B cell (primary cell): Measurements from ENCODE around the gene NEUROG3. TPM values are rescaled to one million over a fixed set of nuclear protein-coding genes. Genes with fewer than 3 reads are reported as not detected.

ENCODE experiments used
- ATAC-seq: fragments of 200-7000 bp; cut with Tn5 transposase; one replicate; pipeline ENCODE4 v1.10.0; 2021; ENCODE audit warnings: low read depth, mild to moderate bottlenecking, moderate number of reproducible peaks, moderate library complexity
- CTCF ChIA-PET: fragments of 350-600 bp; sonication (Branson Sonifier 250); formaldehyde crosslinking; loops from one replicate; lab custom pipeline; 2021; ENCODE audit warnings: antibody characterized with exemption, inconsistent platforms; lab: Charles Lee
- POLR2A ChIA-PET: fragments of 350-600 bp; sonication (Branson Sonifier 250); formaldehyde crosslinking; loops from one replicate; lab custom pipeline; 2021; ENCODE audit warnings: antibody characterized with exemption; lab: Charles Lee
- DNase-seq: peaks from one replicate; pipeline ENCODE4 v3.0.0; 2013
- H2AFZ ChIP-seq: 2 replicates; pipeline ENCODE4 v1.6.1; 2012; ENCODE audit warnings: mild to moderate bottlenecking, low read depth, low read length; ENCODE audit not compliant: insufficient read depth, poor library complexity, severe bottlenecking
- H3K27ac ChIP-seq, 2 donors: 1 replicate in 1 of 2; 2 replicates in 1 of 2; pipeline ENCODE4 v1.5.1; 2012 to 2013; ENCODE audit warnings: low read length in 2 of 2, mild to moderate bottlenecking in 2 of 2, moderate library complexity in 1 of 2
- H3K27me3 ChIP-seq, 4 experiments: fragments of 200-600 bp in 1 of 4; sonication (generic) in 1 of 4; replicated peaks in 1 of 4; 1 replicate in 2 of 4; 2 replicates in 2 of 4; pipeline versions ENCODE4 v1.6.1 to v1.7.0; 2013 to 2016; ENCODE audit warnings: low read length in 3 of 4, mild to moderate bottlenecking in 2 of 4, mixed read lengths in 1 of 4, moderate library complexity in 1 of 4; ENCODE audit not compliant: insufficient read depth in 4 of 4, control insufficient read depth in 3 of 4; ENCODE audit errors: control extremely low read depth in 1 of 4
- H3K36me3 ChIP-seq, 2 experiments: replicated peaks in 1 of 2; 1 replicate in 1 of 2; 2 replicates in 1 of 2; pipeline versions ENCODE4 v1.6.1 to v1.7.1; 2013; ENCODE audit warnings: low read length in 1 of 2; ENCODE audit not compliant: insufficient read depth in 2 of 2, control insufficient read depth in 1 of 2; ENCODE audit errors: control extremely low read depth in 1 of 2, extremely low read depth in 1 of 2
- H3K4me1 ChIP-seq, 2 donors: fragments of 200-600 bp in 1 of 2; sonication (generic) in 1 of 2; 1 replicate in 1 of 2; 2 replicates in 1 of 2; pipeline versions ENCODE4 v1.5.1 to v1.6.1; 2013 to 2017; ENCODE audit warnings: low read length in 2 of 2; ENCODE audit not compliant: control insufficient read depth in 2 of 2, insufficient read depth in 2 of 2
- H3K4me2 ChIP-seq: replicated peaks from 2 replicates; pipeline ENCODE3; 2012; ENCODE audit warnings: mild to moderate bottlenecking, low read depth, low read length; ENCODE audit not compliant: poor library complexity, severe bottlenecking
- H3K4me3 ChIP-seq, 5 experiments: fragments of 200-600 bp in 1 of 5; sonication (generic) in 1 of 5; 1 replicate in 3 of 5; 2 replicates in 2 of 5; pipeline versions ENCODE4 v1.5.1 to v1.7.0; 2011 to 2016; ENCODE audit warnings: low read length in 4 of 5, mild to moderate bottlenecking in 4 of 5, low read depth in 2 of 5, control low read depth in 1 of 5, moderate library complexity in 1 of 5; ENCODE audit not compliant: insufficient read depth in 1 of 5; ENCODE audit errors: control extremely low read depth in 1 of 5, extremely low read depth in 1 of 5
- H3K79me2 ChIP-seq: fragments of 200-600 bp; sonication (generic); one replicate; pipeline ENCODE4 v1.6.0; 2016; ENCODE audit warnings: low read length; ENCODE audit not compliant: control insufficient read depth, insufficient read depth
- H3K9ac ChIP-seq: fragments of 200-600 bp; sonication (generic); 2 replicates; pipeline ENCODE4 v1.6.1; 2017; ENCODE audit warnings: mild to moderate bottlenecking, low read length, moderate library complexity
- H3K9me3 ChIP-seq, 3 donors: one replicate each; pipeline versions ENCODE4 v1.6.1 to v1.7.1; 2013; ENCODE audit warnings: low read length in 2 of 3; ENCODE audit not compliant: control insufficient read depth in 2 of 3, insufficient read depth in 1 of 3; ENCODE audit errors: control extremely low read depth in 1 of 3
- H4K20me1 ChIP-seq: 2 replicates; pipeline ENCODE4 v1.6.0; 2012; ENCODE audit warnings: mild to moderate bottlenecking, low read length; ENCODE audit not compliant: insufficient read depth, control insufficient read depth, poor library complexity, severe bottlenecking
- H3K27ac Mint-ChIP-seq: one replicate; pipeline ENCODE4 v1.8.0; 2021; ENCODE audit warnings: mixed read lengths
- H3K27me3 Mint-ChIP-seq: one replicate; pipeline ENCODE4 v1.8.0; 2021; ENCODE audit warnings: mixed read lengths
- H3K4me1 Mint-ChIP-seq: one replicate; pipeline ENCODE4 v1.8.0; 2021; ENCODE audit warnings: mixed read lengths
- H3K4me3 Mint-ChIP-seq: one replicate; pipeline ENCODE4 v1.8.0; 2021; ENCODE audit warnings: mixed read lengths
- H3K9me3 Mint-ChIP-seq: one replicate; pipeline ENCODE4 v1.8.0; 2022; ENCODE audit warnings: mixed read lengths; ENCODE audit not compliant: insufficient read depth
- EZH2 ChIP-seq: IDR thresholded peaks from 2 replicates; pipeline ENCODE4 v1.6.1; 2012; ENCODE audit warnings: borderline replicate concordance, low read depth, mild to moderate bottlenecking, moderate library complexity, low read length; ENCODE audit not compliant: insufficient read depth, poor library complexity, severe bottlenecking
- WGBS: methylation state at CpG from one replicate; pipeline ENCODE4 v1.1.5; 2013; ENCODE audit warnings: missing lambda C conversion rate; ENCODE audit not compliant: insufficient coverage; 5-methylcytosine and 5-hydroxymethylcytosine counted together
- intact Hi-C: fragments of 100-400 bp; cut with micrococcal nuclease; formaldehyde crosslinking; loops from one replicate; pipeline ENCODE4 v1.10.0; 2022
- polyA plus RNA-seq: library from polyadenylated mRNA; depleted of rRNA; stranded (reverse); fragments of >200 nt; gene quantifications from 2 replicates; pipeline ENCODE4 v1.2.3, GENCODE V29; 2012
- total RNA-seq, 2 donors: library from RNA; stranded (reverse); fragments of 120-200 nt in 1 of 2; gene quantifications; 1 replicate in 1 of 2; 2 replicates in 1 of 2; pipeline versions ENCODE4 v1.2.3 to v1.2.4, GENCODE V29; 2013 to 2022
- TF ChIP-seq, protein P1 (sequence below): fragments of 200-600 bp; IDR thresholded peaks from one replicate; pipeline ENCODE4 v1.8.0; 2022; ENCODE audit warnings: antibody characterized with exemption, mild to moderate bottlenecking

NEUROG3 gene
- total and polyA plus RNA-seq, 2 donors (not counting 1 experiment from before 2014, with no cell fraction given), result not detected

DNA sequence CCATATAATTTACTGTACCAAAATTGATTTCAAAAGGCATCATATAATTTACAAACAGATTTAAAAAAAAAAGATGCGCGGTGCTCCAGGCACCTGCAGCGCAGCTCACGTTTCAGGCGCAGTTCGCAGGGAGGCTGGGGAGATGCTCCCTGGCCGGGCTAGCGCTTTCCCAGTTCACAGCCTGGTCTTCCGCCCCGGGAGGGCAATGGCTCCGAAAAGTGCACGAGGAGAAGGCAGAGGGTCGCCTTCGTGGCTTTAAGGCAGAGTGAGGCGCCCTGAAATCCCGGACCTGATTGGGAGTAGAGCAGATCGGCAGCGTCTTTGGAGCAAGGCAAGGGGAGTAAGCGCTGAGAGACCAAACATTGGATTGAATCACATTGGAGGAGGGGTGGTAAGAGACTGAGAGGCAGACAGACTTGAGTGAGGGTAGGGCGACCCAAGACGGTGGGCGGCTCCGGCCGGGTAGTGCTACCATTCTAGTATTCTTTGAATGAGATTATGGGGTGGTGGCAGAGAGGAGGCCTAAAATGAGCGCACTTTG lies 1.5 kb downstream of the NEUROG3 start:
- Histone ChIP-seq H2AFZ (peak overlapping the region; percentile 69), H3K36me3 (no peaks in the 10 kb centered on the region), H3K4me1 (peaks cover 32 to 35% of the 10 kb centered on the region in 2 donors), H3K9me3 (peaks cover 0 to 24% (median 0%) of the 10 kb centered on the region in 3 donors), H3K79me2 (no peaks in the 10 kb centered on the region), H3K27ac (no peak overlapping the region), H3K9ac (no peak overlapping the region), H3K4me3 (no peak overlapping the region), H3K4me2 (peak overlapping the region; percentile 77), H4K20me1 (no peaks in the 10 kb centered on the region), H3K27me3 (peaks cover 0 to 93% (median 44%) of the 10 kb centered on the region in 4 experiments)
- Mint-ChIP-seq H3K9me3 (no peaks in the 10 kb centered on the region), H3K27me3 (peaks cover 72% of the 10 kb centered on the region), H3K4me3 (peak overlapping the region; percentile 52), H3K4me1 (peaks cover 26% of the 10 kb centered on the region), H3K27ac (no peak overlapping the region)
- no peak for TF ChIP-seq EZH2
- TF ChIP-seq, protein P1, sequence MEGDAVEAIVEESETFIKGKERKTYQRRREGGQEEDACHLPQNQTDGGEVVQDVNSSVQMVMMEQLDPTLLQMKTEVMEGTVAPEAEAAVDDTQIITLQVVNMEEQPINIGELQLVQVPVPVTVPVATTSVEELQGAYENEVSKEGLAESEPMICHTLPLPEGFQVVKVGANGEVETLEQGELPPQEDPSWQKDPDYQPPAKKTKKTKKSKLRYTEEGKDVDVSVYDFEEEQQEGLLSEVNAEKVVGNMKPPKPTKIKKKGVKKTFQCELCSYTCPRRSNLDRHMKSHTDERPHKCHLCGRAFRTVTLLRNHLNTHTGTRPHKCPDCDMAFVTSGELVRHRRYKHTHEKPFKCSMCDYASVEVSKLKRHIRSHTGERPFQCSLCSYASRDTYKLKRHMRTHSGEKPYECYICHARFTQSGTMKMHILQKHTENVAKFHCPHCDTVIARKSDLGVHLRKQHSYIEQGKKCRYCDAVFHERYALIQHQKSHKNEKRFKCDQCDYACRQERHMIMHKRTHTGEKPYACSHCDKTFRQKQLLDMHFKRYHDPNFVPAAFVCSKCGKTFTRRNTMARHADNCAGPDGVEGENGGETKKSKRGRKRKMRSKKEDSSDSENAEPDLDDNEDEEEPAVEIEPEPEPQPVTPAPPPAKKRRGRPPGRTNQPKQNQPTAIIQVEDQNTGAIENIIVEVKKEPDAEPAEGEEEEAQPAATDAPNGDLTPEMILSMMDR, result no peak
- CTCF ChIA-PET, result no interaction called here
- WGBS, result 7% methylated on average over 25 of the region's 25 CpGs
- ATAC-seq, result no peak
- intact Hi-C loops, result no loop called here
- POLR2A ChIA-PET, result no interaction called here
- DNase-seq, result no peak

GRCh38 chr10:69570050-69570816 lies 3.0 kb downstream of the NEUROG3 start:
- Histone ChIP-seq H2AFZ (no peak overlapping the region), H3K4me1 (peaks cover 32 to 35% of the 10 kb centered on the region in 2 donors), H3K27ac (no peak overlapping the region), H3K4me3 (no peak overlapping the region), H4K20me1 (no peaks in the 10 kb centered on the region), H3K4me2 (no peak overlapping the region), H3K79me2 (no peaks in the 10 kb centered on the region), H3K9me3 (peaks cover 0 to 24% (median 0%) of the 10 kb centered on the region in 3 donors), H3K27me3 (peaks cover 0 to 90% (median 48%) of the 10 kb centered on the region in 4 experiments), H3K9ac (no peak overlapping the region), H3K36me3 (no peaks in the 10 kb centered on the region)
- Mint-ChIP-seq H3K4me3 (no peak overlapping the region), H3K9me3 (no peaks in the 10 kb centered on the region), H3K27me3 (peaks cover 78% of the 10 kb centered on the region), H3K4me1 (peaks cover 24% of the 10 kb centered on the region), H3K27ac (no peak overlapping the region)
- DNase-seq, result no peak
- TF ChIP-seq, protein P1, result no peak
- no peak for TF ChIP-seq EZH2
- 7% methylated on average over 4 of the region's 11 CpGs for WGBS
- CTCF ChIA-PET, result no interaction called here
- no peak for ATAC-seq
- intact Hi-C loops, result no loop called here
- POLR2A ChIA-PET, result no interaction called here
